ENCODE data around the gene CNIH2.

The CNIH2 gene

GRCh38 chr11:66333220-66333877 lies 55.4 kb downstream of the CNIH2 start:
- DNase-seq = no peak

All from inflammatory macrophage (primary cell).